HG03108 (cell line): ENCODE data around the gene RFX1.
"Not testable (repeated sequence)": the region's sequence is repeated elsewhere in the genome, so short reads cannot be mapped to it uniquely, and the experiment has no call there.

Source experiments
- ATAC-seq: cut with Tn5 transposase; IDR thresholded peaks from one replicate; pipeline ENCODE4 v1.9.1; 2021; ENCODE audit warnings: moderate library complexity; ENCODE audit not compliant: unreplicated experiment

The RFX1 gene

GRCh38 chr19:13937479-13938300, 68.4 kb downstream of the RFX1 start:
- ATAC-seq = no peak

DNA sequence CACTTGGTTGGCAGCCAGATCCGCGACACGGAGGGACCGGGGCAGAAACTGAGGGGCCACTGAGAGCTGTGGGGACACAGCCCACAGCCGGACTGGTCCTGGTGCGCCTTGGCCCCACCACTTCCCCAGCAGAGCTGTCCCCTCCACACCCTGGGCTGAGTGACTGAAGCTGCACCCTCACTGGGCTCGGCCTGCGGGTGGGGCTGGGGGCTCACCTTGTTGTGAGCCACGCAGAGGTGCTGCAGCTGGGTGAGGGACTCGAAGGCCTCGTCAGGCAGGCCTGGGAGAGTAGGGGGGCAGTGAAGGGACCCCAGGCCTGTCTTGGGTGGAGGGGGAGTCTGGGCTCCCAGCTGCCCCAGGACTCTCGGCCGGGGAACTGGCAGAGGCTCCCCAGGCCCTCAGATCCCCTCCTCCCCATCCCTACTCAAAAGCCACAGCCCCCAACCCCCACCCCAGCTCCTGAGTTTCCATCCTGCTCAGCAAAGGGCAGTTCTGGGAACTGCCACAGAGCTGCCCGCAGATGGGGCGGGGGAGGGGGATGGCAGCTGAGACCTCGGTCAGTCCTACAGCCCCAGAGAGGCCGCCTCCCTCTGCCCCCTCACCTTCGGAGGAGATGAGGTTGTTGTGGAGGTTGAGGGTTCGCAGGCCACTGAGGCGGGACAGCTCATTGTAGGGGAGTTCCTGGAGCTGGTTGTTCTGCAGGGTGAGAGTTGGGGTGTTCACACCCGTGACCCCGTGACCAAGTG, 70.2 kb downstream of the RFX1 start:
- no peak for ATAC-seq

DNA sequence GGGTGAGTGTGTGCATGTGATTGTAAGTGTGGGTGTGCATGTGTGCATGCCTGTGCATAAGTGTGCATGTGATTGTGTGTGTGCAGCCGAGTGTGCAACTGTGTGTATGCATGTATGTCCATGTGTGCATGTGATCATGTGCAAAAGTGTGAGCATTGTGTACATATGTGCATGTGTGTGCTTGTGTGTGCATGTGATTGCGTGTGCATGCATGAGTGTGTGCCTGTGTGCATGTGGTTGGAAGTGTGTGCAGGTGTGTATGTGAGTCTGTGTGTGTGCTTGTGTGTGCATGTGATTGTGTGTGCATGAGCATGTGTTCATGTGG, 71.4 kb downstream of the RFX1 start:
- no peak for ATAC-seq

DNA sequence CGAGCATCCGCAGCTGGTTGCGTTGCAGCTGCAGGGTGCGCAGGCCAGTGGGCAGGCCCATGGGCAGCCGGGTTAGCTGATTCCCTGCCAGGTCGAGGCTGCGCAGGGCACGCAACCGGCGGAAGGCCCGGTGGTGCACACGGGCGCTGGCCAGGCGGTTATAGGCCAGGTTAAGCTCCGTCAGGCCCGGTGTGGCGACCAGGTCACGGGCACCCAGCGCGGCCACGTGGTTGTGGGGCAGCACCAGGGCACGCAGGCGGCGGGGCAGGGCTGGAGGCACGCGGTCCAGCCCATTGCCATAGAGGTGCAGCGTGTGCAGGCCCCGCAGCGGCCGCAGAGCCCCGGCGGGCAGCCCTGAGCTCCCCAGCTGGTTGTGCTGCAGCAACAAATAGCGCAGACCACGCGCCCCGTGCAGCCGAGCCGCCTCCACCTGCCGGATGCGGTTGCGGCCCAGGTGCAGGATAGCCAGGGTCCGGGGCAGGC, 73.2 kb downstream of the RFX1 start:
- ATAC-seq = no peak

- ATAC-seq = no peak
Observed at GRCh38 chr19:13932149-13932637, 73.9 kb downstream of the RFX1 start.

GRCh38 chr19:13931391-13932148, 74.5 kb downstream of the RFX1 start:
- no peak for ATAC-seq

- no peak for ATAC-seq
Observed at GRCh38 chr19:13930402-13930801, 75.7 kb downstream of the RFX1 start.

GRCh38 chr19:13929956-13930355, 76.2 kb downstream of the RFX1 start:
- no peak for ATAC-seq

GRCh38 chr19:13929340-13929739, 76.8 kb downstream of the RFX1 start:
- ATAC-seq = no peak

DNA sequence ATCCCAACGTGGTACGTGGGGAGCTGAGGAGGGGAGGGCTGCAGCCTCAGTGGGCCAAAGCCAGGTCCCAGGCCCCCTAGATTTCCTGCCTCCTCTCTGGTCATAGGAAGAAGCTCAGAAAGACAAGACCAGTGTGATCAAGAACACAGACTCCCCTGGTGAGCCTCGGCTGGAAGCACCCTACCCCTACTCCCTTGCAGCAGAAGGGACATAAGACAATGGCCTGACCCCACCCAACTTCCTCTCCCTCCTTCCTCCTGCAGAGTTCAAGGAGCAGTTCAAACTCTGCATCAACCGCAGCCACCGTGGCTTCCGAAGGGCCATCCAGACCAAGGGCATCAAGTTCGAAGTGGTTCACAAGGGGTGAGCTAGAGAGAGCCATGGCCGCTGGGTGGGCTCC, 79.4 kb downstream of the RFX1 start:
- ATAC-seq = no peak

DNA sequence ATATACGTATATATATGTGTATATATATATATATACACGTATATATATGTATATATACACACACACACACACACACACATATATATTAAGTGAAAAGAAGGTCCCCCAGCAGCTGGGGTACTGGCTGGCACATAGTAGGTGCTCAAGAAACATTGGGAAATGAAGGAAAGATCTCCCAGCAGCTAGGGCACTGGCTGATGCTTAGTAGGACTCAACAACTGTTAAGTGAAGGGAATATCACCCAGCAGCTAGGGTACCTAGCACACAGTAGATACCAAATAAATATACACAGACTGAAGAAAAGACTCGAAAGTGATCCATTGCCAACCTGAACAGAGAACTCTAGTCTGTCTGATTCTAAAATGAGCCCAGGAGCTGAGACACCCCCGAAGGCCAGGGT, 80.1 kb downstream of the RFX1 start:
- no peak for ATAC-seq

DNA sequence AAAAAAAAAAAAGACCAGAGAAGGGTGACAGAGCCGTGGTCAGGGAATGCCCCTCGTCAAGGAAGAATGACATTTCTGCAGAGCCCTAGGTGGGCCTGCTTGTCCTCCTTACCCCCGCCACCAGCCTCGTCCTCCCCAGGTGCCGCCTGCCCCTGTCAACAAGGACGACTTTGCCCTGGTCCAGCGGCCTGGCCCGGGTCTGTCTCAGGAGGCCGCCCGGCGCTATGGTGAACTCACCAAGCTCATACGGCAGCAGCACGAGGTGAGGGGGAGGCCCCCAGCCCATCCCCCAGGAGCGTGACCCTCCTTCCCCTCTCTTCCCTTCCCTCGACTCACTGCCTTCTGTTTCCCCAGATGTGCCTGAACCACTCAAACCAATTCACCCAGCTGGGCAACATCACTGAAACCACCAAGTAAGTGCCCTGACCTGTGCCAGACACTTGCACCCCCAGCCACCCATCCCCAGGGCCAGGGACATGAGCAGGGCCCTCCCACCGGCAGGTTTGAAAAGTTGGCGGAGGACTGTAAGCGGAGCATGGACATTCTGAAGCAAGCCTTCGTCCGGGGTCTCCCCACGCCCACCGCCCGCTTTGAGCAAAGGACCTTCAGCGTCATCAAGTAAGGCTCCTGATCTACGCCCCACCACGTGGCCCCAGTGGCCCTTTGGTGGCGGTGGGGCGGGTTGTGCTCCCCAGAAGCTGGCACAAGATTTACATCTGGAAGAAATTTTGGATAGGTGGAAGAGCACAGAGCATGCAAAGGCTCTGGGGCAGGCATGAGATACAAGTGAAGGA, 82.7 kb downstream of the RFX1 start:
- ATAC-seq = no peak

DNA sequence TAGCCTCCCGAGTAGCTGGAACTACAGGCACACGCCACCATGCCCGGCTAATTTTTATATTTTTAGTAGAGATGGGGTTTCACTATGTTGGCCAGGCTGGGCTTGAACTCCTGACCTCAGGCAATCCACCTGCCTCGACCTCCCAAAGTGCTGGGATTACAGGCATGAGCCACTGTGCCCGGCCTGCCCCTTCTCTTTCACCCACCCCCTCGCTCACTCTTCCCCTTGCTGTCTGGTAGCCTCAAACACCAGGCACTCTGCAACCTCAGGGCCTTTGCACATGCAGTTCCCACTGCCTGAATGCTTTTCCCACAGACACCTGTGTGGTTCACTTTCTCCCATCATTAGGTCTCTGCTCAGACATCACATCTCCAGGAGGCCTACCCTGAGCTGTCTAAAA, 84.0 kb downstream of the RFX1 start:
- ATAC-seq = not testable (repeated sequence)

DNA sequence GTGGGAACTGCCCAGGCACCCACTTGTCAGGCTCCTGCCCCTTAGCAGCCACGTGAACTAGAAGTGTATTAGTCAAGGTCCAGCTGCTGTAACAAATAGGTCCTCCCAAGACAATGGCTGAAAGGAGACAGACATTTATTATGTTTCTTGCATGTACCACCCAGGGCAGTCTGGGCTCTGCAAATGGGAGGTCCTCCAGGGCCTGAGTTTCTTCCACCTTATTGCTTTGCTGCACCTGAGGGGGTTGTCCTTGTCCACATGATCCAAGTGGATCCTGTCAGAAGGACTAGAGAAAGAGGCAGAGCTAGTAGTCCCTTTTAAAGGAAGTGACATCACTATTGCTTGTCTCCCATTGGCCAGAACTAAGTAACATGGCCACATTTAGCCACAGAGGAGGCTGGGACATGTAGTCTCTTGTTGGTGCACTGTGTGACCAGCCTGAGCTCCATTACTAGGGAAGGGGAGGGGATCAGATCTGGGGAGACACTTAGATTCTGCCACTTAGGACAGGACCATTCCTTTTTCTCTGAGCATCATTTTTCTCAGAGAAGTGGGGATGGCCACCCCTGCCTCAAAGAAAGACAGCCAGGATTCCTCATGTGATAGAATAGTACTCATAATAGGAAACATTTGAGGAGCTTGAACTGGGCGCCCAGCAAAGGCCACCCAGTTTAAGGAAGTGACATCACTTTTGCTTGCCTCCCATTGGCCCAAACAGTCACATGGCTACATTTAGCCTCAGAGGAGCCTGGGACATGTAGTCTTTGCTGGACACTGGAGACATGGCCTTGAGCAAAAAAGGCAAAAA, 85.0 kb downstream of the RFX1 start:
- no peak for ATAC-seq

- ATAC-seq = no peak
Observed at GRCh38 chr19:13920524-13920923, 85.6 kb downstream of the RFX1 start.

GRCh38 chr19:13918726-13919411, 87.3 kb downstream of the RFX1 start:
- ATAC-seq = no peak

DNA sequence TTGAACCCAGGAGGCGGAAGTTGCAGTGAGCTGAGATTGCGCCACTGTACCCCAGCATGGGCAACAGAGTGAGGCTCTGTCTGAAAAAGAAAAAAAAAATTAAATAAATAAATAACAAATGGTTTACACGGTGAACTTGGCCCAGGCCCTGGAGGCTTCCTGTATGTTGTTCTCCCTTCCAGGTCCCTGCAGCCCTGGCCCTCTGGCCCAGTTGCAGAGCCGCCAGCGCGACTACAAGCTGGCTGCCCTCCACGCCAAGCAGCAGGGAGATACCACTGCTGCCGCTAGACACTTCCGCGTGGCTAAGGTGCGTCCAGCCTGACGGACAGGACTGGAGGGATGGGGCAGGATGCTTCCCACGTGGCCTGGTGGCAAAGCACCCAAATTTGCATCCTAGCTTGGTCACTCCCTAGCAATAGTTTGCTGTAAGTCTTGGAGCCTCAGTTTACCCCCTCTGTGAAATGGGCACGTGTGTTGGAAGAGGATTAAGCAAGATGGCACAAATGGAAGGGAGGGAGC, 88.2 kb downstream of the RFX1 start:
- no peak for ATAC-seq

GRCh38 chr19:13914777-13915176, 91.3 kb downstream of the RFX1 start:
- no peak for ATAC-seq

DNA sequence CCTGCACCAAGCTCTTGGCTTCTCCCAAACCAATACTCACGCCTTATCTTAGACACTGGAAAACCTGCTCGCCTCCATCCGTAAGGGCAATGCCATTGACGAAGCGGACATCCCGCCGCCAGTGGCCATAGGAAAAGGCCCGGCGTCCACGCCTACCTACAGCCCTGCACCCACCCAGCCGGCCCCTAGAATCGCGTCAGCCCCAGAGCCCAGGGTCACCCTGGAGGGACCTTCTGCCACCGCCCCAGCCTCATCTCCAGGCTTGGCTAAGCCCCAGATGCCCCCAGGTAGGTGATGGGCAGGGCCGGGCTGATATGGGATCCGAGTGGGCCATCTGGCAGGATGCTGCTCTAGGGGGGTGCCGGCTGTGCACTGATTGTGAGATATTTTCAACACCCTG, 92.8 kb downstream of the RFX1 start:
- ATAC-seq = no peak
